Measurements from ENCODE around the gene CYP2D6. TPM values are rescaled to one million over a fixed set of nuclear protein-coding genes. Genes with fewer than 3 reads are reported as not detected.

The CYP2D6 gene
- total and polyA plus RNA-seq, 4 donors, result 23.8 to 486 (median 205) TPM

DNA sequence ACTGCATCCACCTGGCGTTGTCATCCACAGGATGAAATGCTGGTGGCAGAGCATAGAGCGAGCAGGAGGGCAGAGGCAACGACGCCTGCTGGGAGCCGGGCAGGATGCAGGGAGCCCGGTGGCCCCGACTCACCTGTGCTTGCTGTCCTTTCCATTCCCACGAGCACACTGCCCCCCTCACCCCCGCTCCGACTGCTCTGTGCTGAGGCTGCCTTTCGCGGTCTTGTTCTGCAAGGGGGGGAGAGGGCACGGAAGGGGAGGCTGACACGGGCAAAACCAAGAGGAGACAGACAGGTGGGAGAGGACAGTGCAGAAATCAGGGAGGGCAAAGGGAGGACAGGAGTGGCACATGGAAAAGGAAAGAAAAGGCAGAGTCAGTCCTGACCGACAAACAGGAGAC, 37.9 kb upstream of the CYP2D6 start:
- Histone ChIP-seq H3K9ac (ENCODE audit: low read depth in 1 of 2, low read length in 2 of 2) (no peak overlapping the region), H3K27me3 (ENCODE audit: control insufficient read depth in 4 of 4, insufficient read depth in 4 of 4, low read length in 3 of 4) (no peaks in the 10 kb centered on the region), H3K9me3 (ENCODE audit: control insufficient read depth in 4 of 4, low read length in 3 of 4) (no peaks in the 10 kb centered on the region), H3K4me3 (ENCODE audit: low read depth in 1 of 3, low read length in 3 of 3) (no peak overlapping the region), H3K36me3 (ENCODE audit: control insufficient read depth in 4 of 4, insufficient read depth in 3 of 4, low read depth in 1 of 4, low read length in 3 of 4) (peaks cover 0 to 14% (median 8%) of the 10 kb centered on the region in 4 donors), H3K27ac (ENCODE audit: low read depth in 1 of 2, low read length in 2 of 2) (no peak overlapping the region), H3K4me1 (ENCODE audit: control insufficient read depth in 4 of 4, insufficient read depth in 4 of 4, low read length in 3 of 4) (peaks cover 3 to 15% (median 9%) of the 10 kb centered on the region in 4 donors)
- 95% methylated on average over 15 of the region's 15 CpGs for WGBS
- DNase-seq (ENCODE audit: low spot score), result no peak
- TF ChIP-seq MAX (IDR thresholded peaks at IDR 0.05) (no peak), FOXA2 (IDR thresholded peaks at IDR 0.05) (no peak), REST (IDR thresholded peaks at IDR 0.05) (no peak), YY1 (IDR thresholded peaks at IDR 0.05) (no peak), FOXA1 (IDR thresholded peaks at IDR 0.05) (no peak), RAD21 (IDR thresholded peaks at IDR 0.05) (no peak), HNF4G (IDR thresholded peaks at IDR 0.05) (no peak), NR2F2 (IDR thresholded peaks at IDR 0.05) (no peak), GABPA (IDR thresholded peaks at IDR 0.05 in 1 of 2, conservative IDR thresholded peaks at IDR 0.05 in 1 of 2) (no peak), RXRA (IDR thresholded peaks at IDR 0.05) (no peak), HNF4A (conservative IDR thresholded peaks at IDR 0.05) (no peak), EGR1 (IDR thresholded peaks at IDR 0.05; ENCODE audit: low read depth in 2 of 2) (no peak), JUND (IDR thresholded peaks at IDR 0.05) (no peak), SP1 (IDR thresholded peaks at IDR 0.05) (no peak), TAF1 (conservative IDR thresholded peaks at IDR 0.05) (no peak)
- TF ChIP-seq, protein P1, sequence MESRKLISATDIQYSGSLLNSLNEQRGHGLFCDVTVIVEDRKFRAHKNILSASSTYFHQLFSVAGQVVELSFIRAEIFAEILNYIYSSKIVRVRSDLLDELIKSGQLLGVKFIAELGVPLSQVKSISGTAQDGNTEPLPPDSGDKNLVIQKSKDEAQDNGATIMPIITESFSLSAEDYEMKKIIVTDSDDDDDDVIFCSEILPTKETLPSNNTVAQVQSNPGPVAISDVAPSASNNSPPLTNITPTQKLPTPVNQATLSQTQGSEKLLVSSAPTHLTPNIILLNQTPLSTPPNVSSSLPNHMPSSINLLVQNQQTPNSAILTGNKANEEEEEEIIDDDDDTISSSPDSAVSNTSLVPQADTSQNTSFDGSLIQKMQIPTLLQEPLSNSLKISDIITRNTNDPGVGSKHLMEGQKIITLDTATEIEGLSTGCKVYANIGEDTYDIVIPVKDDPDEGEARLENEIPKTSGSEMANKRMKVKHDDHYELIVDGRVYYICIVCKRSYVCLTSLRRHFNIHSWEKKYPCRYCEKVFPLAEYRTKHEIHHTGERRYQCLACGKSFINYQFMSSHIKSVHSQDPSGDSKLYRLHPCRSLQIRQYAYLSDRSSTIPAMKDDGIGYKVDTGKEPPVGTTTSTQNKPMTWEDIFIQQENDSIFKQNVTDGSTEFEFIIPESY (IDR thresholded peaks at IDR 0.05), result no peak
- TF ChIP-seq, protein P2, sequence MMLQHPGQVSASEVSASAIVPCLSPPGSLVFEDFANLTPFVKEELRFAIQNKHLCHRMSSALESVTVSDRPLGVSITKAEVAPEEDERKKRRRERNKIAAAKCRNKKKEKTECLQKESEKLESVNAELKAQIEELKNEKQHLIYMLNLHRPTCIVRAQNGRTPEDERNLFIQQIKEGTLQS (IDR thresholded peaks at IDR 0.05), result no peak
- TF ChIP-seq, protein P3, sequence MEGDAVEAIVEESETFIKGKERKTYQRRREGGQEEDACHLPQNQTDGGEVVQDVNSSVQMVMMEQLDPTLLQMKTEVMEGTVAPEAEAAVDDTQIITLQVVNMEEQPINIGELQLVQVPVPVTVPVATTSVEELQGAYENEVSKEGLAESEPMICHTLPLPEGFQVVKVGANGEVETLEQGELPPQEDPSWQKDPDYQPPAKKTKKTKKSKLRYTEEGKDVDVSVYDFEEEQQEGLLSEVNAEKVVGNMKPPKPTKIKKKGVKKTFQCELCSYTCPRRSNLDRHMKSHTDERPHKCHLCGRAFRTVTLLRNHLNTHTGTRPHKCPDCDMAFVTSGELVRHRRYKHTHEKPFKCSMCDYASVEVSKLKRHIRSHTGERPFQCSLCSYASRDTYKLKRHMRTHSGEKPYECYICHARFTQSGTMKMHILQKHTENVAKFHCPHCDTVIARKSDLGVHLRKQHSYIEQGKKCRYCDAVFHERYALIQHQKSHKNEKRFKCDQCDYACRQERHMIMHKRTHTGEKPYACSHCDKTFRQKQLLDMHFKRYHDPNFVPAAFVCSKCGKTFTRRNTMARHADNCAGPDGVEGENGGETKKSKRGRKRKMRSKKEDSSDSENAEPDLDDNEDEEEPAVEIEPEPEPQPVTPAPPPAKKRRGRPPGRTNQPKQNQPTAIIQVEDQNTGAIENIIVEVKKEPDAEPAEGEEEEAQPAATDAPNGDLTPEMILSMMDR (IDR thresholded peaks at IDR 0.05; ENCODE audit: low read depth, low read length, missing input control), result no peak
